SHP77 treated with DMSO at 0.1 percent for 48 hours (cell line): ENCODE data around the gene GRIK4.
"Not testable (repeated sequence)": the region's sequence is repeated elsewhere in the genome, so short reads cannot be mapped to it uniquely, and the experiment has no call there.

Experiments used
- DNase-seq: peaks from one replicate; lab custom pipeline; 2025; lab: John Stamatoyannopoulos, UW

GRIK4 gene

GRCh38 chr11:120784566-120785251 lies 273.2 kb downstream of the GRIK4 start:
- DNase-seq, result no peak

GRCh38 chr11:120785576-120785975 lies 274.0 kb downstream of the GRIK4 start:
- no peak for DNase-seq

GRCh38 chr11:120786206-120786735 lies 274.7 kb downstream of the GRIK4 start:
- DNase-seq, result no peak

GRCh38 chr11:120787224-120787623 lies 275.7 kb downstream of the GRIK4 start:
- DNase-seq, result not testable (repeated sequence)

GRCh38 chr11:120789391-120789790 lies 277.8 kb downstream of the GRIK4 start:
- DNase-seq, result no peak

GRCh38 chr11:120792306-120792705 lies 280.8 kb downstream of the GRIK4 start:
- no peak for DNase-seq

GRCh38 chr11:120793150-120793549 lies 281.6 kb downstream of the GRIK4 start:
- no peak for DNase-seq

GRCh38 chr11:120793806-120794479 lies 282.4 kb downstream of the GRIK4 start:
- no peak for DNase-seq

- no peak for DNase-seq
Measured at GRCh38 chr11:120794748-120795147, 283.2 kb downstream of the GRIK4 start.

- DNase-seq, result no peak
Measured at GRCh38 chr11:120795185-120795584, 283.6 kb downstream of the GRIK4 start.

- DNase-seq, result no peak
Measured at GRCh38 chr11:120797143-120797542, 285.6 kb downstream of the GRIK4 start.

- no peak for DNase-seq
Measured at GRCh38 chr11:120798854-120799253, 287.3 kb downstream of the GRIK4 start.

- DNase-seq, result no peak
Measured at GRCh38 chr11:120800206-120800605, 288.7 kb downstream of the GRIK4 start.

GRCh38 chr11:120801801-120802689 lies 290.5 kb downstream of the GRIK4 start:
- no peak for DNase-seq

GRCh38 chr11:120805960-120806555 lies 294.5 kb downstream of the GRIK4 start:
- no peak for DNase-seq

GRCh38 chr11:120807414-120808150 lies 296.0 kb downstream of the GRIK4 start:
- DNase-seq, result no peak

- DNase-seq, result no peak
Measured at GRCh38 chr11:120808616-120809050, 297.1 kb downstream of the GRIK4 start.

GRCh38 chr11:120810251-120810650 lies 298.7 kb downstream of the GRIK4 start:
- no peak for DNase-seq

- DNase-seq, result no peak
Measured at GRCh38 chr11:120811199-120811598, 299.7 kb downstream of the GRIK4 start.

- no peak for DNase-seq
Measured at GRCh38 chr11:120811731-120812130, 300.2 kb downstream of the GRIK4 start.
